ENCODE measurements around the gene ZNF367. TPM values are rescaled to one million over a fixed set of nuclear protein-coding genes. Genes with fewer than 3 reads are reported as not detected.

Gene ZNF367
- total and polyA plus RNA-seq, 9 of the 15 experiments (the other 6 are each of a cell fraction or from before 2014, with no cell fraction given) = 2.7 to 14.4 (median 10.0) TPM

DNA sequence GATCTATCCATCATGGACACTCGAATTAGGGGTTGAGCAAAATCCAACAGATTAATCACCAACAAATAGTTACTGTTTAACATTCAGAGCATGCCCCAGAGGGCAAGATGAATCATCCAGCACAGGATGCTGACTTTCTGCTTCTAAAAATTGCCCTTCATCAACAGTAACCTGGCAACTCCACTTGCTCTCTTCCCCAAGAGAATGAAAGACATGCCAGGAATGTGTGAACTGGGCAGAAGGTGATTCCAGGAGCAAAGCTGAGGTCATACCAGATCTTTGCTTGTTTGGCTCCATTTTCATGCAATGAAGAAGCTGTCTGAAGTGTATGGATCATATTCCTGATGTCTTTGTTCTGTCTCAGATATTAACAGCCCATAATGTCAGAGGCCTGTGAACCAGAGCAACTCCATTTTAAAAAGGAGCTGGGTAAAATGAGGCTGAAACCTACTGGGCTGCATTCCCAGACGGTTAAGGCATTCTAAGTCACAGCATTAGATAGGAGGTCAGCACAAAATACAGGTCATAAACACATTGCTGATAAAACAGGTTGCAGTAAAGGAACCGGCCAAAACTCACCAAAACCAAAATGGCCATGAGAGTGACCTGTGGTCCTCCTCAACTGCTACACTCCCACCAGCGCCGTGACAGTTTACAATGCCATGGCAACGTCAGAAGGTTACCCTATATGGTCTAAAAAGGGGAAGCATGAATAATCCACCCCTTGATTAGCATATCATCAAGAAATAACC lies 2.5 kb upstream of the ZNF367 start:
- Histone ChIP-seq H2AFZ (ENCODE audit: low read depth, low read length) (peak overlapping the region; percentile 73), H3K4me1 (replicated peaks in 1 of 2; ENCODE audit: control insufficient read depth in 2 of 2, insufficient read depth in 2 of 2, low read length in 2 of 2) (peaks cover 18 to 26% of the 10 kb centered on the region in 2 experiments; a peak in 4 of 5 replicates), H3K27ac (ENCODE audit: extremely low read depth, low read depth, low read length) (peak overlapping the region; percentile 100), H3K27me3 (ENCODE audit: control insufficient read depth in 2 of 2, insufficient read depth in 2 of 2, low read length in 2 of 2) (no peaks in the 10 kb centered on the region), H3K9ac (ENCODE audit: insufficient read depth in 1 of 2, low read depth in 2 of 2, low read length in 2 of 2) (peak overlapping the region in 1 of 2 experiments; percentile 78; a peak in 2 of 4 replicates), H3K9me1 (ENCODE audit: control insufficient read depth, insufficient read depth, low read length) (no peaks in the 10 kb centered on the region), H4K20me1 (replicated peaks; ENCODE audit: control insufficient read depth, insufficient read depth, low read length) (peaks cover 11% of the 10 kb centered on the region; the same call in 1 of the 2 replicates), H3K4me2 (ENCODE audit: insufficient read depth, low read length) (peak overlapping the region; percentile 81), H3K4me3 (0 out of 2 replicates have a peak overlapping the region, but pooled peaks have one; percentile 95), H3K36me3 (ENCODE audit: control insufficient read depth, insufficient read depth, low read length) (peaks cover 10% of the 10 kb centered on the region; the same call in 2 of the 3 replicates), H3K79me2 (ENCODE audit: control insufficient read depth, insufficient read depth, low read length) (peaks cover 34% of the 10 kb centered on the region), H3K9me3 (replicated peaks; ENCODE audit: control insufficient read depth, insufficient read depth, low read depth, low read length) (no peaks in the 10 kb centered on the region)
- intact Hi-C loops (cut with micrococcal nuclease) (no loop called here), in situ Hi-C loops (cut with MboI) (no loop called here)
- no TSS peak for BruUV-seq (replicated peaks)
- no peak for ATAC-seq
- peak in 1 of 4 experiments; percentile 73 for DNase-seq (ENCODE audit: extremely low read depth in 1 of 4, low spot score in 3 of 4)
- WGBS (ENCODE audit: insufficient coverage, low coverage, missing lambda C conversion rate) = 5% methylated on average over 5 of the region's 6 CpGs
- ChIA-PET POLR2A (interaction anchor here (0.6 to 1.0 kb wide), 3 partner anchors 15 to 145 kb away, joined by 3 read pairs; no protein-coding TSS in a partner anchor), CTCF (ENCODE audit: low intra/inter-chr PET ratio) (no interaction called here)
- FAIRE-seq = peak; percentile 84
- TF ChIP-seq, protein P1, sequence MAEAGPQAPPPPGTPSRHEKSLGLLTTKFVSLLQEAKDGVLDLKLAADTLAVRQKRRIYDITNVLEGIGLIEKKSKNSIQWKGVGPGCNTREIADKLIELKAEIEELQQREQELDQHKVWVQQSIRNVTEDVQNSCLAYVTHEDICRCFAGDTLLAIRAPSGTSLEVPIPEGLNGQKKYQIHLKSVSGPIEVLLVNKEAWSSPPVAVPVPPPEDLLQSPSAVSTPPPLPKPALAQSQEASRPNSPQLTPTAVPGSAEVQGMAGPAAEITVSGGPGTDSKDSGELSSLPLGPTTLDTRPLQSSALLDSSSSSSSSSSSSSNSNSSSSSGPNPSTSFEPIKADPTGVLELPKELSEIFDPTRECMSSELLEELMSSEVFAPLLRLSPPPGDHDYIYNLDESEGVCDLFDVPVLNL (CRISPR knock-in tag; IDR thresholded peaks at IDR 0.05; ENCODE audit: low read depth) = no peak
- TF ChIP-seq ZNF696 (CRISPR knock-in tag; conservative IDR thresholded peaks at IDR 0.05) (peak; percentile 83; the same call in 1 of the 2 replicates), ZNF224 (CRISPR knock-in tag; IDR thresholded peaks at IDR 0.05) (no peak), GABPA (tag; conservative IDR thresholded peaks at IDR 0.05; ENCODE audit: low read depth) (peak; percentile 43; the same call in 1 of the 2 replicates), RCOR1 (IDR thresholded peaks at IDR 0.05; ENCODE audit: borderline replicate concordance in 1 of 2, low read depth in 2 of 2, low read length in 2 of 2) (0 out of 4 replicates have a peak, but pooled peaks of 1 of the 2 experiments have one; percentile 13), KLF13 (tag; IDR thresholded peaks at IDR 0.05; ENCODE audit: borderline replicate concordance, low read depth) (peak; percentile 97), CAMTA2 (CRISPR knock-in tag; conservative IDR thresholded peaks at IDR 0.05) (peak; percentile 95), TCFL5 (CRISPR knock-in tag; conservative IDR thresholded peaks at IDR 0.05) (peak; percentile 95), ZFX (CRISPR knock-in tag; IDR thresholded peaks at IDR 0.05) (peak; percentile 32; the same call in 1 of the 2 replicates), DACH1 (IDR thresholded peaks at IDR 0.05; ENCODE audit: partially characterized antibody) (no peak), BMI1 (IDR thresholded peaks at IDR 0.05; ENCODE audit: low read length) (peak; percentile 59; the same call in 1 of the 2 replicates), GTF2A2 (tag; IDR thresholded peaks at IDR 0.05) (peak; percentile 98)
- TF ChIP-seq, protein P2, sequence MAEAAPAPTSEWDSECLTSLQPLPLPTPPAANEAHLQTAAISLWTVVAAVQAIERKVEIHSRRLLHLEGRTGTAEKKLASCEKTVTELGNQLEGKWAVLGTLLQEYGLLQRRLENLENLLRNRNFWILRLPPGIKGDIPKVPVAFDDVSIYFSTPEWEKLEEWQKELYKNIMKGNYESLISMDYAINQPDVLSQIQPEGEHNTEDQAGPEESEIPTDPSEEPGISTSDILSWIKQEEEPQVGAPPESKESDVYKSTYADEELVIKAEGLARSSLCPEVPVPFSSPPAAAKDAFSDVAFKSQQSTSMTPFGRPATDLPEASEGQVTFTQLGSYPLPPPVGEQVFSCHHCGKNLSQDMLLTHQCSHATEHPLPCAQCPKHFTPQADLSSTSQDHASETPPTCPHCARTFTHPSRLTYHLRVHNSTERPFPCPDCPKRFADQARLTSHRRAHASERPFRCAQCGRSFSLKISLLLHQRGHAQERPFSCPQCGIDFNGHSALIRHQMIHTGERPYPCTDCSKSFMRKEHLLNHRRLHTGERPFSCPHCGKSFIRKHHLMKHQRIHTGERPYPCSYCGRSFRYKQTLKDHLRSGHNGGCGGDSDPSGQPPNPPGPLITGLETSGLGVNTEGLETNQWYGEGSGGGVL (CRISPR knock-in tag; IDR thresholded peaks at IDR 0.05) = peak; percentile 93
- TF ChIP-seq, protein P3, sequence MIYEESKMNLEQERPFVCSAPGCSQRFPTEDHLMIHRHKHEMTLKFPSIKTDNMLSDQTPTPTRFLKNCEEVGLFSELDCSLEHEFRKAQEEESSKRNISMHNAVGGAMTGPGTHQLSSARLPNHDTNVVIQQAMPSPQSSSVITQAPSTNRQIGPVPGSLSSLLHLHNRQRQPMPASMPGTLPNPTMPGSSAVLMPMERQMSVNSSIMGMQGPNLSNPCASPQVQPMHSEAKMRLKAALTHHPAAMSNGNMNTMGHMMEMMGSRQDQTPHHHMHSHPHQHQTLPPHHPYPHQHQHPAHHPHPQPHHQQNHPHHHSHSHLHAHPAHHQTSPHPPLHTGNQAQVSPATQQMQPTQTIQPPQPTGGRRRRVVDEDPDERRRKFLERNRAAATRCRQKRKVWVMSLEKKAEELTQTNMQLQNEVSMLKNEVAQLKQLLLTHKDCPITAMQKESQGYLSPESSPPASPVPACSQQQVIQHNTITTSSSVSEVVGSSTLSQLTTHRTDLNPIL (CRISPR knock-in tag; IDR thresholded peaks at IDR 0.05) = peak; percentile 96

Data from K562 (cell line).